CD4-positive, alpha-beta memory T cell (primary cell): ENCODE results near the gene TGM2. TPM values are rescaled to one million over a fixed set of nuclear protein-coding genes. Genes with fewer than 3 reads are reported as not detected.
A peak's percentile ranks its signal among the peaks of the same experiment; 100 is the strongest.

Experiments used
- CTCF ChIA-PET: fragments of 350-600 bp; sonication (Branson Sonifier 250); formaldehyde crosslinking; loops from one replicate; lab custom pipeline; 2021; ENCODE audit warnings: inconsistent platforms; ENCODE audit not compliant: partially characterized antibody; lab: Charles Lee
- POLR2A ChIA-PET: fragments of 350-600 bp; sonication (Branson Sonifier 250); formaldehyde crosslinking; loops from one replicate; lab custom pipeline; 2021; ENCODE audit not compliant: partially characterized antibody; lab: Charles Lee
- DNase-seq, 5 donors: peaks; one replicate each; pipeline versions ENCODE4 v3.0.0 to v3.0.0-alpha.2; 2020 to 2022; ENCODE audit warnings: mixed read lengths in 1 of 5
- H3K27ac ChIP-seq: one replicate; pipeline ENCODE4 v1.7.0; 2013; ENCODE audit warnings: low read depth, low read length
- H3K27me3 ChIP-seq: 2 replicates; pipeline ENCODE4 v1.7.0; 2013; ENCODE audit warnings: mild to moderate bottlenecking, low read length, moderate library complexity; ENCODE audit not compliant: insufficient read depth
- H3K36me3 ChIP-seq: 2 replicates; pipeline ENCODE4 v1.7.0; 2013; ENCODE audit warnings: mild to moderate bottlenecking, low read length, moderate library complexity; ENCODE audit not compliant: insufficient read depth
- H3K4me1 ChIP-seq: 2 replicates; pipeline ENCODE4 v1.7.0; 2013; ENCODE audit warnings: mild to moderate bottlenecking, low read length, moderate library complexity; ENCODE audit not compliant: insufficient read depth
- H3K4me3 ChIP-seq, 2 donors: one replicate each; pipeline ENCODE4 v1.7.0; 2013; ENCODE audit warnings: low read length in 2 of 2, mild to moderate bottlenecking in 1 of 2
- H3K9me3 ChIP-seq, 2 donors: one replicate each; pipeline ENCODE4 v1.7.0; 2013; ENCODE audit warnings: low read length in 2 of 2, control low read depth in 1 of 2; ENCODE audit not compliant: control insufficient read depth in 1 of 2
- H3K27ac Mint-ChIP-seq, 7 donors: one replicate each; pipeline ENCODE4 v1.8.0; 2020 to 2021; ENCODE audit warnings: mixed read lengths in 7 of 7, mild to moderate bottlenecking in 6 of 7, inconsistent platforms in 3 of 7, moderate library complexity in 3 of 7
- H3K27me3 Mint-ChIP-seq, 2 donors: one replicate each; pipeline ENCODE4 v1.8.0; 2020 to 2021; ENCODE audit warnings: mixed read lengths in 2 of 2
- H3K36me3 Mint-ChIP-seq, 2 donors: one replicate each; pipeline ENCODE4 v1.8.0; 2020 to 2021; ENCODE audit warnings: mixed read lengths in 2 of 2, inconsistent platforms in 1 of 2, mild to moderate bottlenecking in 1 of 2
- H3K4me1 Mint-ChIP-seq, 4 donors: one replicate each; pipeline ENCODE4 v1.8.0; 2020 to 2021; ENCODE audit warnings: mixed read lengths in 4 of 4, mild to moderate bottlenecking in 1 of 4
- H3K4me3 Mint-ChIP-seq, 8 donors: one replicate each; pipeline ENCODE4 v1.8.0; 2020 to 2021; ENCODE audit warnings: mixed read lengths in 8 of 8, mild to moderate bottlenecking in 7 of 8, moderate library complexity in 6 of 8, inconsistent platforms in 3 of 8
- H3K9me3 Mint-ChIP-seq, 8 donors: one replicate each; pipeline ENCODE4 v1.8.0; 2020 to 2021; ENCODE audit warnings: mixed read lengths in 8 of 8, mild to moderate bottlenecking in 5 of 8, inconsistent platforms in 3 of 8, moderate library complexity in 1 of 8
- intact Hi-C: fragments of 100-400 bp; cut with micrococcal nuclease; formaldehyde crosslinking; loops from one replicate; pipeline ENCODE4 v1.15.1; 2023
- polyA plus RNA-seq, 2 donors: library from polyadenylated mRNA; unstranded; fragments of 300-500 nt; fragmentation: Illumina TruSeq; gene quantifications; one replicate each; pipeline ENCODE4 v1.2.3, GENCODE V29; 2021
- total RNA-seq, 2 experiments: library from RNA; stranded (reverse); gene quantifications; one replicate each; pipeline ENCODE4 v1.2.3, GENCODE V29; 2021

The TGM2 gene
- total and polyA plus RNA-seq, 4 experiments from 2014 or later: 0.09 to 0.67 (median 0.31) TPM

DNA sequence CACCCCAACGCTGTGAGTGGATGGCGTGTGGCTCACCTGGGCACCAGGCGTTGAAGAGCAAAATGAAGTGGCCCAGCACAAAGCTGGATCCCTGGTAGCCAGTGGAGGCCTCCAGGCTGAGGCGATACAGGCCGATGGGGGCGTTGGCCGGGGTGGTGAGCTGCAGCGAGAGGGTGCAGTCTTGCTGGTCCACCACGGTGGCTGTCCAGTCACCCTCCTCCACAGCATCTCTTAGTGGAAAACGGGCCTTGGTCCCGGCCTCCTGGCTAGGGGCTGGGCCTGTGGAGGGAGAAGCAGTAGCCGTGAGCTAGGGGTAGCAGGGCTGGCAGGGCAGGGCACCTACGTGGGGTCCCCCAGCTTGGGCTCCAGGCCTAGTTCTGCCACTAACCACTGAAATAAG is 9.3 kb downstream of the TGM2 start:
- Histone ChIP-seq H3K27ac (no peak overlapping the region), H3K36me3 (no peaks in the 10 kb centered on the region), H3K9me3 (no peaks in the 10 kb centered on the region), H3K27me3 (no peaks in the 10 kb centered on the region), H3K4me1 (no peaks in the 10 kb centered on the region), H3K4me3 (no peak overlapping the region)
- Mint-ChIP-seq H3K4me3 (no peak overlapping the region), H3K27me3 (peaks cover 0 to 4% of the 10 kb centered on the region in 2 donors), H3K9me3 (no peaks in the 10 kb centered on the region), H3K27ac (no peak overlapping the region), H3K4me1 (peaks cover 2 to 14% (median 8%) of the 10 kb centered on the region in 4 donors), H3K36me3 (no peaks in the 10 kb centered on the region)
- DNase-seq: no peak
- POLR2A ChIA-PET: no interaction called here
- CTCF ChIA-PET: no interaction called here
- intact Hi-C loops: no loop called here

GRCh38 chr20:38153401-38153800 is 11.7 kb downstream of the TGM2 start:
- Mint-ChIP-seq H3K9me3 (no peaks in the 10 kb centered on the region), H3K4me3 (no peak overlapping the region), H3K4me1 (peaks cover 2 to 14% (median 8%) of the 10 kb centered on the region in 4 donors), H3K36me3 (no peaks in the 10 kb centered on the region), H3K27me3 (peaks cover 0 to 10% of the 10 kb centered on the region in 2 donors), H3K27ac (no peak overlapping the region)
- ChIA-PET POLR2A (no interaction called here), CTCF (no interaction called here)
- Histone ChIP-seq H3K4me1 (no peaks in the 10 kb centered on the region), H3K27me3 (no peaks in the 10 kb centered on the region), H3K27ac (no peak overlapping the region), H3K9me3 (no peaks in the 10 kb centered on the region), H3K4me3 (no peak overlapping the region), H3K36me3 (no peaks in the 10 kb centered on the region)
- intact Hi-C loops: no loop called here
- no peak for DNase-seq

DNA sequence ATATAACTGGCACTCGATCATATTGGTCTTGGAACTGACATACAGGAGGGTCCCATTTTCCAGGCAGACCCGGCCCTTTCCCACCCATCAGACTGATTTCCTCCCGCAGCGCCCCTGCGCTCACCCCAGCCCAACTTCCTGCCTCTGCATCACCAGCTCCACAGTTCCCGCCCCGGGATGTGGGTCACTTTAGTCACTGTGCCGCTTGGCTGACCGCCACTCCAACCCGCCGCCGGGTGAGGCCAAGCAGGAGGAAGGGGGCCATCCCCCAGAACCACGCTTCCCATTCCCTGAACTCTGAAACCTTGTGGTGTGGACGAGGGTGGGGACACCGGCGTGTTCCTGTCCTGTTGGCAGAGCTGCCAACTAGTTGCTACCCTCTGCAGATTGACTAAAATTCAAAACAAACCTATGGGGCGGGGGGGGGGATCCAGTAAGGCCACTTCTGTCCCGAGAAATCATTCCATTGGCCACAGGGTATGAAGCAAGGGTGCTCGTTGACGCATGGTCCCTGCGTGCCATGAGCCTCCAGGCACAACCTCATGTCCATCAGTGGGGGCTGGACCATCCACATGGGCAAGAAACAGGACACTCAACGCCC is 12.3 kb downstream of the TGM2 start:
- H3K27me3 Mint-ChIP-seq: peaks cover 0 to 10% of the 10 kb centered on the region in 2 donors
- DNase-seq: no peak
- H3K4me3 Mint-ChIP-seq: peak overlapping the region in 5 of 8 donors; percentile 17 to 41 (median 36)
- ChIA-PET POLR2A (no interaction called here), CTCF (interaction anchor here (1.4 kb wide), 1 partner anchor 69 kb away, joined by 4 read pairs; no protein-coding TSS in a partner anchor)
- H3K27ac Mint-ChIP-seq: peak overlapping the region in 2 of 7 donors; percentile 11 to 78
- H3K36me3 Mint-ChIP-seq: no peaks in the 10 kb centered on the region
- no peaks in the 10 kb centered on the region for H3K9me3 Mint-ChIP-seq
- intact Hi-C loops: no loop called here
- Histone ChIP-seq H3K4me1 (no peaks in the 10 kb centered on the region), H3K36me3 (no peaks in the 10 kb centered on the region), H3K9me3 (no peaks in the 10 kb centered on the region), H3K27ac (no peak overlapping the region), H3K4me3 (no peak overlapping the region), H3K27me3 (no peaks in the 10 kb centered on the region)
- peaks cover 2 to 14% (median 8%) of the 10 kb centered on the region in 4 donors for H3K4me1 Mint-ChIP-seq

DNA sequence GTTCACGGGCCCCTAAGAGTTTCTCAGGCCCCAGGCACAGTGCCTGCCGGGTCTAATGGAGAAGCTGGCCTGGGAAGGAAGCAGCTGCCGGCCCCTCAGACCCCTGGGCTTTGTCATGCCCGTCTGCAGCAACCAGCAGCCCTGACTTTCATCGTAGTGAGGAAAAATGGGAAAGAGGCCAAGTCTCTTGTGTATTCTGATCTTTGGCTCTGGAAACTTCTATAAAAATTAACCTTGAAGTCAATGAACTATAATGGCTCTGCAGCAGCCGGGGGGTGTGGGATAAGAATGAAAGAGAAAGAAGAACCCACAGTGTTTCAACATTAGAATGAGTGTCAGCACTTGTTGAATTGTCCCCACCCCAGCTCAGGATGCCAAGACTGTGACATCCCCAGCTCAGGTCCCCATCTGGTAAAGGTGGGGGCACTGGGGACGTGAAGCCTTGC is 12.9 kb downstream of the TGM2 start:
- Histone ChIP-seq H3K9me3 (no peaks in the 10 kb centered on the region), H3K36me3 (no peaks in the 10 kb centered on the region), H3K4me3 (no peak overlapping the region), H3K4me1 (no peaks in the 10 kb centered on the region), H3K27ac (no peak overlapping the region), H3K27me3 (no peaks in the 10 kb centered on the region)
- Mint-ChIP-seq H3K9me3 (no peaks in the 10 kb centered on the region), H3K27me3 (peaks cover 0 to 12% of the 10 kb centered on the region in 2 donors), H3K4me3 (peak overlapping the region in 4 of 8 donors; percentile 17 to 41 (median 38)), H3K4me1 (peaks cover 2 to 14% (median 8%) of the 10 kb centered on the region in 4 donors), H3K27ac (peak overlapping the region in 2 of 7 donors; percentile 11 to 78), H3K36me3 (no peaks in the 10 kb centered on the region)
- no peak for DNase-seq
- POLR2A ChIA-PET: no interaction called here
- intact Hi-C loops: no loop called here
- CTCF ChIA-PET: interaction anchor here (1.4 kb wide), 1 partner anchor 69 kb away, joined by 4 read pairs; no protein-coding TSS in a partner anchor

DNA sequence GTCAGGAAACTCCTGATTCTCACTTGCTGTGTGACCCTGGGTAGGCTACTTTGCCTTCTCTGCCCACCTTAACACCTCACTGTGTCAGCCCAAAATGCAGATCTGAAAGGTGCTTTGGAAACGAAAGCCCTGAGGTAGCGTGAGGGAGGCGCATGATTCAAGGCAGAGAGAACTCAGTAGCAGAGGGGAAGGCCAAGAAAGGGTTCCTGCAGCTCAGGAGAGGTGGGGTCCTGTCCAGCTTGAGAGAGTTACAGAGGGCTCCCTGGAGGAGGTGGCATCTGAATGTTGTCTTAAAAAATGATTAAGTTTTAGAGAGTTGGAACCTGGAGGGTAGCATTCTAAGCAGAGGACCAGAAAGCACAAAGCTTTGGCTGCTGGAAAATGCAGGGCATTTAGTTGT is 13.6 kb downstream of the TGM2 start:
- no peak overlapping the region for H3K4me3 ChIP-seq
- no peak overlapping the region for H3K27ac ChIP-seq
- Mint-ChIP-seq H3K9me3 (no peaks in the 10 kb centered on the region), H3K36me3 (no peaks in the 10 kb centered on the region), H3K27me3 (peaks cover 0 to 12% of the 10 kb centered on the region in 2 donors), H3K27ac (peak overlapping the region in 1 of 7 donors; percentile 56), H3K4me1 (peaks cover 2 to 14% (median 8%) of the 10 kb centered on the region in 4 donors), H3K4me3 (no peak overlapping the region)
- H3K9me3 ChIP-seq: no peaks in the 10 kb centered on the region
- CTCF ChIA-PET: interaction anchor here (1.4 kb wide), 1 partner anchor 70 kb away, joined by 4 read pairs; no protein-coding TSS in a partner anchor
- POLR2A ChIA-PET: no interaction called here
- no peak for DNase-seq
- intact Hi-C loops: no loop called here
- H3K36me3 ChIP-seq: no peaks in the 10 kb centered on the region
- H3K27me3 ChIP-seq: no peaks in the 10 kb centered on the region
- H3K4me1 ChIP-seq: no peaks in the 10 kb centered on the region

DNA sequence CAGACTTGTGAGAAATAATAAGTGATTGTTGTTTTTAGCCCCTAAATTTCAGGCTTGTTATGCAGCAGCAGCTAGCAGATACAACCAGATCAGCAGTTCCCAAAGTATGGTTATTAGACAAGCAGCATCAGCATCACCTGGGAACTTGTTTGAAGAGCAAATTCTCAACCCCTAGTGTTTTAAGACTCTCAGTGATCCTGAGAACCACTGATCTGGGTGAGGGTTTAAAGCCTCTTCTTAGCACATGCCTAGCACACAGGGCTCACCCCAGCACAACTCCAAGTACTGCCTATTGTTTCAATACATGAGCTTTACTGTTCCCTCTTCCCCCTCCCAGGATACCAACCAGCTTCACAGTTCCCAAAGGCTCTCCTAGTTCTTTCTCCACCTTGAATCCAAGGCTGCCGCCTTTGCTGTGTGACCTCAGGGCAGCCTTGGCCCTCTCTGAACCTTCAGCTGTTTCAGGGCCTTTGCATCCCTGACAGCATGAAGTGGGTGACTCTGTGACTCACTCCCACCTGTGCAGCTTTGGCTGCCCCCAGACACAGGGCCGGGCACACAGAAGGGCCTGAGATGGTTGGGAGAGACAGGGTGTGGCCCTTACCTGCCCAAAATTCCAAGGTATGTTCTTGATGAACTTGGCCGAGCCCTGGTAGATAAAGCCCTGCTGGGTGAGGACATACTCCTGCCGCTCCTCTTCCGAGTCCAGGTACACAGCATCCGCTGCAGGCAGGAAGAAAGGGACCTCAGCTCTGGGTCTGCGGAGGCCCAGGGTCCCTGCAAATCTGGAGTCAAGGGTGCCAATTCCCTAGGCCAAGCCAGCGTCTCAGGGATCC is 14.5 kb downstream of the TGM2 start:
- no peak overlapping the region for H3K27ac ChIP-seq

More for the DNA sequence above, 14.5 kb downstream of the TGM2 start:
- no peak for DNase-seq
- POLR2A ChIA-PET: no interaction called here
- CTCF ChIA-PET: no interaction called here
- no peak overlapping the region for H3K4me3 ChIP-seq
- peaks cover 0 to 12% of the 10 kb centered on the region in 2 donors for H3K27me3 Mint-ChIP-seq
- H3K4me3 Mint-ChIP-seq: no peak overlapping the region
- H3K4me1 Mint-ChIP-seq: peaks cover 2 to 14% (median 8%) of the 10 kb centered on the region in 4 donors
- no peaks in the 10 kb centered on the region for H3K9me3 ChIP-seq
- intact Hi-C loops: no loop called here
- no peaks in the 10 kb centered on the region for H3K4me1 ChIP-seq
- no peaks in the 10 kb centered on the region for H3K36me3 ChIP-seq
- H3K36me3 Mint-ChIP-seq: no peaks in the 10 kb centered on the region
- peak overlapping the region in 1 of 7 donors; percentile 52 for H3K27ac Mint-ChIP-seq
- H3K9me3 Mint-ChIP-seq: no peaks in the 10 kb centered on the region
- H3K27me3 ChIP-seq: no peaks in the 10 kb centered on the region
